ENCODE data around the gene PIM1. TPM values are rescaled to one million over a fixed set of nuclear protein-coding genes. Genes with fewer than 3 reads are reported as not detected.

The PIM1 gene
- total and polyA plus RNA-seq, 9 of the 15 experiments (the other 6 are each of a cell fraction or from before 2014, with no cell fraction given) = 19.0 to 789 (median 212) TPM

DNA sequence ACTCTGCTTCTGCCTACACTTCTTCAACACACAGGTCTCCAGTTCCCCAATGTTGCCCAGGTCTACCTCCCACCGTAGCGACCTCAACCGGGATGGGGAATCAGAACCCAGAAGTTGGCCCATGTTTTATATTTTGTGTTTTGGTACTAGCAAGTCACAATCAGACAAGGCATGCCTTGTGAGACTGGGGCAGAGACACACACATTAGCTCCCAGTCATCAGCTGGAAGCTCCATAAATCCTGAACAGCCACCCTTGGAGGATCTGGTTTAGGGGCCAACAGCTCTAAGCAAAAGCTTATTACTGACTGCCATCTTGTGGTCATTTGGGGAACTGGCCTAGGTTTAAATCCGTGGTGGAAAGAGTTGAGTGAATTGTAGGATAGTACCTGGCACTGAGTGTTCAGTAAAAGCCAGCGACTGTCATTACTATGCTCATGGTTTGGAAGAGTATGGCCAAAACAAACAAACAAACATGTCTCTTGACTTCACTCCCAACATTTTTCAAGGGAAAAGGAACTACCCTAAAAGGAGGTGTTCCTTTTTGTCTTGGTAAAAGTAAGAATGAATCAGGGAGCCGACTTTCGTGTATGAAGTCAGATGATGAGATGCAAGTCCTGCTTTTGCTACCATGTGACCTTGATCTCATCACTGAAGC lies 40.5 kb downstream of the PIM1 start (continued):
- TF ChIP-seq MIER1 (IDR thresholded peaks at IDR 0.05; ENCODE audit: low read depth) = no peak
- peak; percentile 27; the same call in 1 of the 2 replicates for TF ChIP-seq GATAD2A (IDR thresholded peaks at IDR 0.05)
- TF ChIP-seq SIRT6 (IDR thresholded peaks at IDR 0.05; ENCODE audit: low read depth, low read length) = no peak
- no peak for TF ChIP-seq FIP1L1 (IDR thresholded peaks at IDR 0.05; ENCODE audit: low read depth, low read length, poor library complexity, severe bottlenecking)
- no peak for TF ChIP-seq IRF2 (CRISPR knock-in tag; IDR thresholded peaks at IDR 0.05)
- 0 out of 2 replicates have a peak, but pooled peaks have one; percentile 38 for TF ChIP-seq TEAD4 (IDR thresholded peaks at IDR 0.05; ENCODE audit: low read length)
- no peak for TF ChIP-seq TEAD4 (CRISPR knock-in tag; IDR thresholded peaks at IDR 0.05; ENCODE audit: borderline replicate concordance)
- TF ChIP-seq, protein P1, sequence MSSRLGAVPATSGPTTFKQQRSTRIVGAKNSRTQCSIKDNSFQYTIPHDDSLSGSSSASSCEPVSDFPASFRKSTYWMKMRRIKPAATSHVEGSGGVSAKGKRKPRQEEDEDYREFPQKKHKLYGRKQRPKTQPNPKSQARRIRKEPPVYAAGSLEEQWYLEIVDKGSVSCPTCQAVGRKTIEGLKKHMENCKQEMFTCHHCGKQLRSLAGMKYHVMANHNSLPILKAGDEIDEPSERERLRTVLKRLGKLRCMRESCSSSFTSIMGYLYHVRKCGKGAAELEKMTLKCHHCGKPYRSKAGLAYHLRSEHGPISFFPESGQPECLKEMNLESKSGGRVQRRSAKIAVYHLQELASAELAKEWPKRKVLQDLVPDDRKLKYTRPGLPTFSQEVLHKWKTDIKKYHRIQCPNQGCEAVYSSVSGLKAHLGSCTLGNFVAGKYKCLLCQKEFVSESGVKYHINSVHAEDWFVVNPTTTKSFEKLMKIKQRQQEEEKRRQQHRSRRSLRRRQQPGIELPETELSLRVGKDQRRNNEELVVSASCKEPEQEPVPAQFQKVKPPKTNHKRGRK (tag; IDR thresholded peaks at IDR 0.05) = no peak
- peak; percentile 99 for TF ChIP-seq STAG1 (CRISPR knock-in tag; IDR thresholded peaks at IDR 0.05; ENCODE audit: borderline replicate concordance)
- TF ChIP-seq CREBBP (IDR thresholded peaks at IDR 0.05; ENCODE audit: low read depth, low read length) = no peak
- TF ChIP-seq CHD2 (IDR thresholded peaks at IDR 0.05; ENCODE audit: low read depth, low read length) = no peak
- TF ChIP-seq CBFA2T3 (IDR thresholded peaks at IDR 0.05) = no peak; the same call in 1 of the 2 replicates
- peak in 1 of 2 experiments; percentile 55; a peak in 1 of 3 replicates for TF ChIP-seq CBX3 (IDR thresholded peaks at IDR 0.05; ENCODE audit: borderline replicate concordance in 1 of 2, low read length in 2 of 2)
- TF ChIP-seq NR2C1 (IDR thresholded peaks at IDR 0.05) = no peak
- peak; percentile 46 for TF ChIP-seq NR2C1 (tag; IDR thresholded peaks at IDR 0.05)
- TF ChIP-seq, protein P2, sequence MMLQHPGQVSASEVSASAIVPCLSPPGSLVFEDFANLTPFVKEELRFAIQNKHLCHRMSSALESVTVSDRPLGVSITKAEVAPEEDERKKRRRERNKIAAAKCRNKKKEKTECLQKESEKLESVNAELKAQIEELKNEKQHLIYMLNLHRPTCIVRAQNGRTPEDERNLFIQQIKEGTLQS (IDR thresholded peaks at IDR 0.05) = 0 out of 2 replicates have a peak, but pooled peaks have one; percentile 13
- TF ChIP-seq, protein P2 (CRISPR knock-in tag; conservative IDR thresholded peaks at IDR 0.05) = peak; percentile 17; the same call in 1 of the 2 replicates
- TF ChIP-seq ZNF143 (CRISPR knock-in tag; IDR thresholded peaks at IDR 0.05) = peak; percentile 7; the same call in 1 of the 2 replicates
- TF ChIP-seq ESRRA (IDR thresholded peaks at IDR 0.05; ENCODE audit: borderline replicate concordance, low read depth) = peak; percentile 41; the same call in 1 of the 2 replicates
- peak; percentile 3; the same call in 1 of the 2 replicates for TF ChIP-seq BHLHE40 (IDR thresholded peaks at IDR 0.05; ENCODE audit: low read length)
- TF ChIP-seq MEIS2 (IDR thresholded peaks at IDR 0.05; ENCODE audit: partially characterized antibody) = peak; percentile 93
- TF ChIP-seq TBP (optimal IDR thresholded peaks at IDR 0.05; ENCODE audit: low read depth, low read length) = no peak
- 0 out of 2 replicates have a peak, but pooled peaks have one; percentile 9 for TF ChIP-seq KLF6 (CRISPR knock-in tag; IDR thresholded peaks at IDR 0.05; ENCODE audit: borderline replicate concordance)
- no peak for TF ChIP-seq LEF1 (IDR thresholded peaks at IDR 0.05)
- no peak for TF ChIP-seq TFAM (CRISPR knock-in tag; conservative IDR thresholded peaks at IDR 0.05)
- no peak for TF ChIP-seq NFYB (IDR thresholded peaks at IDR 0.05; ENCODE audit: extremely low read depth, insufficient read length)
- TF ChIP-seq ZNF311 (CRISPR knock-in tag; IDR thresholded peaks at IDR 0.05) = no peak
- TF ChIP-seq, protein P3, sequence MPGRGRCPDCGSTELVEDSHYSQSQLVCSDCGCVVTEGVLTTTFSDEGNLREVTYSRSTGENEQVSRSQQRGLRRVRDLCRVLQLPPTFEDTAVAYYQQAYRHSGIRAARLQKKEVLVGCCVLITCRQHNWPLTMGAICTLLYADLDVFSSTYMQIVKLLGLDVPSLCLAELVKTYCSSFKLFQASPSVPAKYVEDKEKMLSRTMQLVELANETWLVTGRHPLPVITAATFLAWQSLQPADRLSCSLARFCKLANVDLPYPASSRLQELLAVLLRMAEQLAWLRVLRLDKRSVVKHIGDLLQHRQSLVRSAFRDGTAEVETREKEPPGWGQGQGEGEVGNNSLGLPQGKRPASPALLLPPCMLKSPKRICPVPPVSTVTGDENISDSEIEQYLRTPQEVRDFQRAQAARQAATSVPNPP (IDR thresholded peaks at IDR 0.05; ENCODE audit: borderline replicate concordance, insufficient read depth, insufficient read length) = no peak
